IMR-90 (cell line): ENCODE data around the gene HIGD2A. TPM values are rescaled to one million over a fixed set of nuclear protein-coding genes. Genes with fewer than 3 reads are reported as not detected.

Experiments used
- ATAC-seq: fragments of 200-7000 bp; cut with Tn5 transposase; 2 replicates; pipeline ENCODE4 v1.9.1; 2020; ENCODE audit warnings: low read depth, mild to moderate bottlenecking, moderate library complexity
- BruUV-seq: library from RNA; stranded (reverse); fragments of 400-500 nt; replicated peaks from 2 replicates; lab custom pipeline; 2021; lab: Mats Ljungman, UMichigan
- CTCF ChIA-PET: fragments of 300-600 bp; formaldehyde crosslinking; extraction: SDS; loops from one replicate; lab custom pipeline; 2021; ENCODE audit warnings: antibody characterized with exemption; lab: Yijun Ruan, JAX
- POLR2A ChIA-PET: fragments of 300-600 bp; sonication (Branson Sonifier 250); formaldehyde crosslinking; loops from one replicate; lab custom pipeline; 2022; ENCODE audit warnings: antibody characterized with exemption; ENCODE audit not compliant: unreplicated experiment; lab: Charles Lee
- DNase-seq: peaks from one replicate; pipeline ENCODE4 v3.0.0; 2013
- H2AFZ ChIP-seq: replicated peaks from 2 replicates; pipeline ENCODE3; 2013; ENCODE audit warnings: low read length, mild to moderate bottlenecking; ENCODE audit not compliant: poor library complexity
- H2AK5ac ChIP-seq: 2 replicates; pipeline ENCODE4 v1.6.1; 2013; ENCODE audit warnings: low read depth, low read length, inconsistent platforms
- H2AK9ac ChIP-seq: replicated peaks from 2 replicates; pipeline ENCODE3; 2013; ENCODE audit warnings: mild to moderate bottlenecking, low read depth, low read length, moderate library complexity; ENCODE audit not compliant: poor library complexity
- H2BK120ac ChIP-seq: 2 replicates; pipeline ENCODE4 v1.6.1; 2013; ENCODE audit warnings: low read depth, low read length, inconsistent platforms
- H2BK15ac ChIP-seq: 3 replicates; pipeline ENCODE4 v1.6.1; 2013; ENCODE audit warnings: low read depth, low read length, inconsistent platforms
- H2BK20ac ChIP-seq: 2 replicates; pipeline ENCODE4 v1.6.1; 2013; ENCODE audit warnings: low read depth, mild to moderate bottlenecking, inconsistent platforms, low read length, moderate library complexity
- H2BK5ac ChIP-seq: 2 replicates; pipeline ENCODE4 v1.6.1; 2013; ENCODE audit warnings: mild to moderate bottlenecking, low read depth, low read length, inconsistent platforms; ENCODE audit not compliant: poor library complexity, severe bottlenecking
- H3K14ac ChIP-seq: replicated peaks from 2 replicates; pipeline ENCODE4 v1.6.1; 2013; ENCODE audit warnings: low read depth, low read length, inconsistent platforms
- H3K18ac ChIP-seq: 2 replicates; pipeline ENCODE4 v1.6.1; 2013; ENCODE audit warnings: low read depth, low read length, control low read depth
- H3K23ac ChIP-seq: 2 replicates; pipeline ENCODE4 v1.6.1; 2013; ENCODE audit warnings: low read depth, low read length, inconsistent platforms
- H3K27ac ChIP-seq: 2 replicates; pipeline ENCODE4 v1.5.1; 2013; ENCODE audit warnings: mild to moderate bottlenecking, control low read depth, low read length; ENCODE audit not compliant: insufficient read depth
- H3K27me3 ChIP-seq: 2 replicates; pipeline ENCODE4 v1.6.1; 2013; ENCODE audit warnings: low read length; ENCODE audit not compliant: control insufficient read depth, insufficient read depth
- H3K36me3 ChIP-seq: 2 replicates; pipeline ENCODE4 v1.6.1; 2013; ENCODE audit warnings: low read length, mixed read lengths; ENCODE audit not compliant: control insufficient read depth, insufficient read depth
- H3K4ac ChIP-seq: 2 replicates; pipeline ENCODE4 v1.6.1; 2013; ENCODE audit warnings: low read depth, low read length, inconsistent platforms
- H3K4me1 ChIP-seq: 2 replicates; pipeline ENCODE4 v1.6.1; 2013; ENCODE audit warnings: low read length, mixed read lengths; ENCODE audit not compliant: control insufficient read depth, insufficient read depth
- H3K4me2 ChIP-seq: 2 replicates; pipeline ENCODE4 v1.6.1; 2013; ENCODE audit warnings: low read depth, mild to moderate bottlenecking, control low read depth, low read length, moderate library complexity
- H3K4me3 ChIP-seq: 2 replicates; pipeline ENCODE4 v1.5.1; 2013; ENCODE audit warnings: low read depth, mild to moderate bottlenecking, control low read depth, low read length, moderate library complexity; ENCODE audit not compliant: insufficient read depth
- H3K56ac ChIP-seq: 2 replicates; pipeline ENCODE4 v1.6.1; 2013; ENCODE audit warnings: low read length, inconsistent platforms; ENCODE audit not compliant: insufficient read depth; ENCODE audit errors: extremely low read depth
- H3K79me1 ChIP-seq, 2 experiments: 2 replicates each; pipeline ENCODE4 v1.6.1; 2013; ENCODE audit warnings: low read length in 2 of 2, inconsistent platforms in 1 of 2, low read depth in 1 of 2
- H3K9ac ChIP-seq: 2 replicates; pipeline ENCODE4 v1.6.1; 2013; ENCODE audit warnings: low read depth, low read length, control low read depth
- H3K9me1 ChIP-seq: 2 replicates; pipeline ENCODE4 v1.6.1; 2013; ENCODE audit warnings: low read length, inconsistent platforms; ENCODE audit not compliant: insufficient read depth
- H3K9me3 ChIP-seq: 2 replicates; pipeline ENCODE4 v1.6.1; 2013; ENCODE audit warnings: low read length; ENCODE audit not compliant: control insufficient read depth, insufficient read depth
- H4K20me1 ChIP-seq: 2 replicates; pipeline ENCODE4 v1.6.1; 2013; ENCODE audit warnings: low read length, inconsistent platforms; ENCODE audit not compliant: insufficient read depth
- H4K5ac ChIP-seq: 2 replicates; pipeline ENCODE4 v1.6.1; 2013; ENCODE audit warnings: mild to moderate bottlenecking, low read depth, low read length, control low read depth
- H4K8ac ChIP-seq, 2 experiments: 2 replicates each; pipeline ENCODE4 v1.6.1; 2013; ENCODE audit warnings: low read depth in 2 of 2, low read length in 2 of 2, control low read depth in 1 of 2, inconsistent platforms in 1 of 2
- H4K91ac ChIP-seq: 2 replicates; pipeline ENCODE4 v1.6.1; 2013; ENCODE audit warnings: low read depth, low read length, inconsistent platforms; ENCODE audit not compliant: insufficient read depth
- BHLHE40 ChIP-seq: fragments of 150-350 bp; IDR thresholded peaks from 2 replicates; pipeline ENCODE4 v1.6.1; 2016; ENCODE audit warnings: mild to moderate bottlenecking, low read depth, low read length
- CHD1 ChIP-seq: IDR thresholded peaks from 2 replicates; pipeline ENCODE4 v1.6.1; 2012; ENCODE audit warnings: low read depth, low read length, improper control_type of control experiment
- MXI1 ChIP-seq: IDR thresholded peaks from 2 replicates; pipeline ENCODE4 v1.6.1; 2012; ENCODE audit warnings: low read depth, mild to moderate bottlenecking, low read length, moderate library complexity, borderline replicate concordance
- POLR2A ChIP-seq: IDR thresholded peaks from 2 replicates; pipeline ENCODE4 v1.6.1; 2012; ENCODE audit warnings: mild to moderate bottlenecking, low read depth, low read length
- RAD21 ChIP-seq: IDR thresholded peaks from 2 replicates; pipeline ENCODE4 v1.6.1; 2012; ENCODE audit warnings: low read length, improper control_type of control experiment
- RCOR1 ChIP-seq: IDR thresholded peaks from 2 replicates; pipeline ENCODE4 v1.6.1; 2012; ENCODE audit warnings: mild to moderate bottlenecking, low read length, improper control_type of control experiment; ENCODE audit not compliant: insufficient replicate concordance
- RFX5 ChIP-seq: IDR thresholded peaks from 2 replicates; pipeline ENCODE4 v1.8.0; 2012; ENCODE audit warnings: low read depth, mild to moderate bottlenecking, low read length, moderate library complexity
- WGBS, 2 experiments: methylation state at CpG; one replicate each; pipeline versions ENCODE4 v1.1.5 to v1.1.7; 2013; ENCODE audit warnings: missing lambda C conversion rate in 2 of 2; ENCODE audit not compliant: insufficient read length in 1 of 2; ENCODE audit errors: extremely low coverage in 2 of 2; 5-methylcytosine and 5-hydroxymethylcytosine counted together
- dilution Hi-C: fragments of 300-500 bp; cut with HindIII; formaldehyde crosslinking; loops from one replicate; pipeline ENCODE4 v1.14.3; 2018; ENCODE audit warnings: low sequenced_read_pairs; ENCODE audit not compliant: unreplicated experiment
- in situ Hi-C: fragments of 300-500 bp; cut with MboI; formaldehyde crosslinking; loops from 3 replicates; pipeline ENCODE4 v1.14.3; 2019; ENCODE audit warnings: low sequenced_read_pairs, inconsistent platforms, mixed read lengths
- intact Hi-C: fragments of 100-400 bp; cut with micrococcal nuclease; formaldehyde crosslinking; loops from 2 replicates; pipeline ENCODE4 v1.10.0; 2022
- polyA plus RNA-seq, 3 experiments: library from polyadenylated mRNA; depleted of rRNA; stranded (reverse); fragments of >200 nt; gene quantifications; 2 replicates each; pipeline ENCODE4 v1.2.3, GENCODE V29; 2012; ENCODE audit warnings: low replicate concordance in 1 of 3
- total RNA-seq: library from RNA; depleted of rRNA; stranded (reverse); fragments of >200 nt; gene quantifications from 2 replicates; pipeline ENCODE4 v1.2.3, GENCODE V29; 2012

The HIGD2A gene
- total and polyA plus RNA-seq, 2 of the 4 experiments (the other 2 are of a cell fraction): 35.0 to 131 TPM

GRCh38 chr5:176381979-176382378, 6.6 kb upstream of the HIGD2A start:
- H3K79me1 ChIP-seq: peaks cover 8 to 18% of the 10 kb centered on the region in 2 experiments; a peak in 3 of 4 replicates
- H3K9ac ChIP-seq: no peak overlapping the region
- ChIA-PET POLR2A (no interaction called here), CTCF (no interaction called here)
- whole genome bisulfite sequencing, 2 experiments: 100% methylated on average over 2 of the region's 3 CpGs; no CpG with 5 or more reads in 1 of the 2 experiments
- dilution Hi-C loops (no loop called here), in situ Hi-C loops (no loop called here), intact Hi-C loops (no loop called here)
- no peak overlapping the region for H3K18ac ChIP-seq
- no peaks in the 10 kb centered on the region; the same call in 1 of the 2 replicates for H4K20me1 ChIP-seq
- H2AFZ ChIP-seq: no peak overlapping the region
- TF ChIP-seq CHD1 (no peak), BHLHE40 (no peak), MXI1 (no peak), POLR2A (no peak), RFX5 (no peak), RAD21 (no peak), RCOR1 (no peak)
- no peak overlapping the region for H3K23ac ChIP-seq
- no peak overlapping the region for H2AK9ac ChIP-seq
- no peak overlapping the region for H3K4ac ChIP-seq
- H3K36me3 ChIP-seq: peaks cover 38% of the 10 kb centered on the region
- no peak overlapping the region for H3K4me3 ChIP-seq
- H4K91ac ChIP-seq: no peak overlapping the region
- H3K27me3 ChIP-seq: no peaks in the 10 kb centered on the region
- DNase-seq (no peak), ATAC-seq (no peak)
- no peaks in the 10 kb centered on the region for H3K9me3 ChIP-seq
- H2AK5ac ChIP-seq: no peak overlapping the region
- H2BK5ac ChIP-seq: no peak overlapping the region
- H2BK15ac ChIP-seq: no peak overlapping the region
- H3K27ac ChIP-seq: no peak overlapping the region
- H3K4me2 ChIP-seq: no peak overlapping the region
- H3K9me1 ChIP-seq: no peaks in the 10 kb centered on the region; the same call in 1 of the 2 replicates
- BruUV-seq: no TSS peak
- H3K4me1 ChIP-seq: no peaks in the 10 kb centered on the region
- no peak overlapping the region for H3K14ac ChIP-seq
- H4K8ac ChIP-seq: no peak overlapping the region; a peak in 1 of 4 replicates
- no peak overlapping the region for H2BK120ac ChIP-seq
- H4K5ac ChIP-seq: no peak overlapping the region
- H3K56ac ChIP-seq: no peak overlapping the region
- H2BK20ac ChIP-seq: no peak overlapping the region
